ENCODE measurements around the gene TRAPPC3L. TPM values are rescaled to one million over a fixed set of nuclear protein-coding genes. Genes with fewer than 3 reads are reported as not detected.
A peak's percentile ranks its signal among the peaks of the same experiment; 100 is the strongest.

TRAPPC3L gene
- total RNA-seq, 1 experiment from 2014 or later: not detected

- no peaks in the 10 kb centered on the region for H3K9me3 Mint-ChIP-seq (ENCODE audit: low read depth, unreplicated experiment)
- H3K27ac Mint-ChIP-seq (ENCODE audit: unreplicated experiment): no peak overlapping the region
- intact Hi-C loops (cut with micrococcal nuclease; ENCODE audit: unreplicated experiment): loop anchor here (1.0 to 10.0 kb wide), 4 partner anchors 90 to 313 kb away; no protein-coding TSS in a partner anchor
- no peaks in the 10 kb centered on the region for H3K36me3 Mint-ChIP-seq (ENCODE audit: insufficient read depth, unreplicated experiment)
- no peak overlapping the region for H3K4me3 Mint-ChIP-seq (ENCODE audit: low read depth, unreplicated experiment)
- CTCF ChIA-PET: interaction anchor here (1.6 kb wide), 1 partner anchor 263 kb away, joined by 7 read pairs; no protein-coding TSS in a partner anchor
- peaks cover 15% of the 10 kb centered on the region for H3K4me1 Mint-ChIP-seq (ENCODE audit: low read depth, unreplicated experiment)
- peak; percentile 47 for TF ChIP-seq CTCF (IDR thresholded peaks at IDR 0.05; ENCODE audit: unreplicated experiment)
- BruUV-seq (replicated peaks): no TSS peak
- peak; percentile 48 for DNase-seq
- peaks cover 27% of the 10 kb centered on the region for H3K27me3 Mint-ChIP-seq (ENCODE audit: unreplicated experiment)
Observed at GRCh38 chr6:116531675-116532570, 13.6 kb downstream of the TRAPPC3L start.

DNA sequence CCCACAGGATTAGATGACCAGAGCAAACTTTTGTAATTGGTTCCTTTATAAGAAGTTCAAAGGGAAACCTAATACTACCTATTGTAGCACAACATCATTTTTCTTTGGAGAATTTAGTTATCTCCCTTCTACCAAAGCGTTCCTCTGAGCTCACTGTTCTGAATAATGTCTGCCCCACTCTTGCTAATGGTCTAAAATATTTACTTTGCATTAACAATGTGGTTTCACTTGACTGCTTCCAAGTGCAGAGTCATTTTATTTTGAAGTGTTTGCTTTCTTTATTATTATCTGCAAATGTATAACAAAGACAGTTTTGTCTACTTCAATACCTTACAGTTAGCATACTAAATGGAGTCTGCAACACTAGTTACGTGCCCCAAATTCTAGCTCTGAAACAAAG, 15.0 kb downstream of the TRAPPC3L start:
- no TSS peak for BruUV-seq (replicated peaks)
- DNase-seq: no peak
- Mint-ChIP-seq H3K9me3 (ENCODE audit: low read depth, unreplicated experiment) (no peaks in the 10 kb centered on the region), H3K27me3 (ENCODE audit: unreplicated experiment) (peaks cover 27% of the 10 kb centered on the region), H3K4me3 (ENCODE audit: low read depth, unreplicated experiment) (no peak overlapping the region), H3K4me1 (ENCODE audit: low read depth, unreplicated experiment) (peaks cover 15% of the 10 kb centered on the region), H3K27ac (ENCODE audit: unreplicated experiment) (no peak overlapping the region), H3K36me3 (ENCODE audit: insufficient read depth, unreplicated experiment) (no peaks in the 10 kb centered on the region)
- intact Hi-C loops (cut with micrococcal nuclease; ENCODE audit: unreplicated experiment): loop anchor here (5.0 to 10.0 kb wide), 3 partner anchors 88 to 314 kb away; no protein-coding TSS in a partner anchor
- TF ChIP-seq CTCF (IDR thresholded peaks at IDR 0.05; ENCODE audit: unreplicated experiment): no peak
- CTCF ChIA-PET: no interaction called here

- Mint-ChIP-seq H3K27ac (ENCODE audit: unreplicated experiment) (no peak overlapping the region), H3K4me1 (ENCODE audit: low read depth, unreplicated experiment) (peaks cover 15% of the 10 kb centered on the region), H3K9me3 (ENCODE audit: low read depth, unreplicated experiment) (no peaks in the 10 kb centered on the region), H3K4me3 (ENCODE audit: low read depth, unreplicated experiment) (no peak overlapping the region), H3K27me3 (ENCODE audit: unreplicated experiment) (peaks cover 27% of the 10 kb centered on the region), H3K36me3 (ENCODE audit: insufficient read depth, unreplicated experiment) (no peaks in the 10 kb centered on the region)
- intact Hi-C loops (cut with micrococcal nuclease; ENCODE audit: unreplicated experiment): loop anchor here (5.0 to 10.0 kb wide), 3 partner anchors 87 to 315 kb away; no protein-coding TSS in a partner anchor
- BruUV-seq (replicated peaks): no TSS peak
- DNase-seq: no peak
- TF ChIP-seq CTCF (IDR thresholded peaks at IDR 0.05; ENCODE audit: unreplicated experiment): no peak
- CTCF ChIA-PET: interaction anchor here (1.1 kb wide), 1 partner anchor 9 kb away, joined by 3 read pairs; no protein-coding TSS in a partner anchor
Observed at GRCh38 chr6:116529466-116530290, 15.8 kb downstream of the TRAPPC3L start.

DNA sequence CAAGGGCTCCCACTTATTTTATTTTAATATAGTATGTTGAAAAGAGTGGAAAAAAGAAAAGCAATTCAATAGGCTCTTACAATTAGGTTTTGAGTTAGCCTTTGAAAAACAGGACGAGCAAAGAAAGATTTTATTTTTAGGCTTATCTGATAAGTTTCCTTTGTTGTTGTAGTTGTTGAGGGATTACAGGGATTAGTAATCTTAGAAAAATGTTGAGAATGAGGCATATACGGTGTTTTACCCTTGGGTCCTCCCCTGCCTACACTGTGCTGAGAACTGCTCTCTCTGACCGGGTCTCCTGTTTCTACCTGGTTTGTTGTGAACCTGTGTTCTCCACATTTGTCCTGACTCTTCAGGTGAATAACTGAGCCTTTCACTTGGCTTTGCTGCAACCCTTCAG, 16.7 kb downstream of the TRAPPC3L start:
- H3K27ac Mint-ChIP-seq (ENCODE audit: unreplicated experiment): no peak overlapping the region
- DNase-seq: no peak
- CTCF ChIA-PET: interaction anchor here (1.1 kb wide), 1 partner anchor 10 kb away, joined by 3 read pairs; no protein-coding TSS in a partner anchor

More for the DNA sequence above, 16.7 kb downstream of the TRAPPC3L start:
- Mint-ChIP-seq H3K4me3 (ENCODE audit: low read depth, unreplicated experiment) (no peak overlapping the region), H3K4me1 (ENCODE audit: low read depth, unreplicated experiment) (peaks cover 15% of the 10 kb centered on the region), H3K9me3 (ENCODE audit: low read depth, unreplicated experiment) (no peaks in the 10 kb centered on the region), H3K36me3 (ENCODE audit: insufficient read depth, unreplicated experiment) (no peaks in the 10 kb centered on the region), H3K27me3 (ENCODE audit: unreplicated experiment) (peaks cover 25% of the 10 kb centered on the region)
- intact Hi-C loops (cut with micrococcal nuclease; ENCODE audit: unreplicated experiment): no loop called here
- TF ChIP-seq CTCF (IDR thresholded peaks at IDR 0.05; ENCODE audit: unreplicated experiment): no peak
- BruUV-seq (replicated peaks): no TSS peak

Measured in Calu3 (cell line).